NCI-H82 (cell line): ENCODE measurements around the gene CAMKK2.
A peak's percentile ranks its signal among the peaks of the same experiment; 100 is the strongest.

Experiments
- DNase-seq: peaks from one replicate; lab custom pipeline; 2025; lab: John Stamatoyannopoulos, UW

CAMKK2 gene

DNA sequence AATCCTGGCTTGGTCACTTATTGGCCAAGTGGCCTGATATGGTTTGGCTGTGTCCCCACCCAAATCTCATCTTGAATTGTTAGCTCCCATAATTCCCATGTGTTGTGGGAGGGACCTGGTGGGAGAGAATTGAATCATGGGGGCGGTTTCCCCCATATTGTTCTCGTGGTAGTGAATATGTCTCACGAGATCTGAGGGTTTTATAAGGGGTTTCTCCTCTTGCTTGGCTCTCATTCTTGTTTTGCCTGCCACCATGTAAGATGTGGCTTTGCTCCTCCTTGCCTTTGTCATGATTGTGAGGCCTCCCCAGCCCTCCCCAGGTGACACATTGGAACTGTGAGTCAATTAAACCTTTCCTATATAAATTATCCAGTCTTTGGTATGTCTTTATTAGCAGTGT lies 105.4 kb downstream of the CAMKK2 start:
- DNase-seq: no peak

DNA sequence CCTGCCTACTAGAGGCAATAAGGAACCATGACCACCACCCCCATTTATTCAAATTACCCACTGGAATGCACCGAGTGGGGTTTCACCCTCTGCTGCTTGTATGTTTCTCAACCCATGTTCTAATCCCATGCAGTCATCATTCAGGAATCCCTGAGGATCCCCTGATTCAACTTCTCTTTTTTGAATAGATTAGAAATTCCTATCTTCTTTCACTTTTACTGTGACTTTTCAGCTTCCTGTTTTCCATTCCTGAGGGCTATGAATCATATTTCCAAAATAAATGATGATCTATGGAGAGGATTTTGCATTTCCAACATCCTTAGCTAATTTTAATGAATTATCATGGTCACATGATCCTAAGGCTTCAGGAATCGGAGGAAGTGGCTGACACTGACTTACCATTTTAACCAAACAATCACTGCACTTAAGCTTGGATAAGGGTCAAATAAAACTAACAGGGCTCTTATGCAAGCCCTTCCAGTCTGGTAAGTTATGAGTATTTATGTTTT lies 105.9 kb downstream of the CAMKK2 start:
- no peak for DNase-seq

DNA sequence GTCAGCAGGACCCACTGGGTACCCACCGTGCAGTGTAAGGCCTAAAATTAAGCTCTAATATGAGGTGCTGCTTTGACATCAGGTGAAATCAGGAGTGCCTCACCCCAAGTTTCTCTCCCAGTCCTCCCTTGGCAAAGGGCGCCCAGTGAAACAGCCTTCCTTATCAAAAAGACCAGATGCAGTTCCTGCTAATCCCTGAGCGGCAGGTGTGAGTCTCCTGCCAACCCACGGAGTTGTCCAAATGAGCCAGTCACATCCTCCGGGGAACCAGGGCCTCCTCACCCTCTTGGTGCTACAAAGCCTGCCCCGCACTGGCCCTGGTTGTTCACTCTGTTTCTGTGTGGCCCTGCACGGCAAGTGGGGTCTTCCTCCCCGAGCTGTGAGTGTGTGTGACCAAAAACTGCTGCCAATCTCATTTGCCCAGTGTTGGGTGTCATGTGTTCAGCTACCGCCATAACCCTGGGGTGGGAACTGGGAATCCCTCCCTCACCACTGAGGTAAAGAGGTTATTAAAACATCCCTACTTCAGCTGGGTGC lies 106.8 kb downstream of the CAMKK2 start:
- DNase-seq: peak; percentile 40

DNA sequence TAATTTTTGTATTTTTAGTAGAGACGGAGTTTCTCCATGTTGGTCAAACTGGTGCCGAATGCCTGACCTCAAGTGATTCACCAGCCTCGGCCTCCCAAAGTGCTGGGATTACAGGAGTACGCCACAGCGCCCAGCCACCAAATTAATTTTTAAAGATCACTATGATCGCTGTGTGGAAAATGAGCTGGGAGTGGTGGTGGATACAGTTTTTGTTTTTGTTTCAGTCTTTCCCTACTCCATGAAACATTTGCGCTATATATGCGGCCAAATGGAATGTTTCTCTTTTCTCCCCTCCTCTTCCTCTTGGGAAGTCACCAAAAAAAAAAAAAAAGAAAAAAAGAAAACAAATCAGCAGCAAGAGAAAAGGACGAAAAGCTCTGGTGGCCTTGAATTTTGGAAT lies 107.4 kb downstream of the CAMKK2 start:
- no peak for DNase-seq

DNA sequence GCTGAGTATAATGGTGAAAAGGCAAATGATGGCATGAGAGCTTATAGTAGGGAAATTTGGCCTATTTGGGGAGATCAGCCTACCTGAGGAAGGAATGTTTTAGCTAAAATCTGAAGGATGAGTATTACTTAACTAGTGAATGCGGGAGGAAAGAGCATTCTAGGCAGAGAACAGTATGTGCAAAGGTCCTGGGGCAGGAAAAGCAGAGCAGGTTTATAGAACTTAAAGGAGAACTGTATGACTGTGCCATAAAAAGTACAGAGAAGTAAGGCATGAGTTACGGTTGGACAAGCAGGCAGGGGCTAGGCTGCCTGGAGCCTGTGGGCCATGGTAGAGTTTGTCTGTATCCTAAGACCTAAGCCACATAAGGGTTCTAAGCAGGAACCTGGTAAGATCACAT lies 108.3 kb downstream of the CAMKK2 start:
- DNase-seq: no peak
